ENCODE results near the gene SUSD1. TPM values are rescaled to one million over a fixed set of nuclear protein-coding genes. Genes with fewer than 3 reads are reported as not detected.

SUSD1 gene
- polyA plus RNA-seq, 1 donor from 2014 or later = 2.0 TPM

GRCh38 chr9:112034216-112034611 lies 140.9 kb downstream of the SUSD1 start:
- Histone ChIP-seq H2AFZ (ENCODE audit: low read depth, low read length) (no peak overlapping the region), H3K27ac (ENCODE audit: low read length) (no peak overlapping the region), H3K4me3 (ENCODE audit: low read length) (no peak overlapping the region), H3K27me3 (ENCODE audit: insufficient read depth, low read depth, low read length) (no peaks in the 10 kb centered on the region), H3K9me3 (ENCODE audit: low read length) (no peaks in the 10 kb centered on the region), H3K9me2 (ENCODE audit: insufficient read depth, low read length) (no peaks in the 10 kb centered on the region), H4K20me1 (ENCODE audit: insufficient read depth) (no peaks in the 10 kb centered on the region), H3K4me2 (ENCODE audit: low read length) (no peak overlapping the region), H3K79me2 (replicated peaks; ENCODE audit: insufficient read depth, low read length) (no peaks in the 10 kb centered on the region), H3K36me3 (ENCODE audit: insufficient read depth, low read length) (no peaks in the 10 kb centered on the region), H3K9ac (ENCODE audit: low read length) (no peak overlapping the region), H3F3A (ENCODE audit: insufficient read depth, low read length, poor library complexity, severe bottlenecking) (no peaks in the 10 kb centered on the region)
- TF ChIP-seq RAD21 (conservative IDR thresholded peaks at IDR 0.05) (no peak), SMC3 (conservative IDR thresholded peaks at IDR 0.05; ENCODE audit: poor library complexity) (no peak), EP300 (conservative IDR thresholded peaks at IDR 0.05; ENCODE audit: poor library complexity, severe bottlenecking) (no peak), CTCF (IDR thresholded peaks at IDR 0.05; ENCODE audit: poor library complexity, severe bottlenecking) (no peak), MXI1 (conservative IDR thresholded peaks at IDR 0.05; ENCODE audit: poor library complexity, severe bottlenecking) (no peak), REST (IDR thresholded peaks at IDR 0.05; ENCODE audit: borderline replicate concordance) (no peak), EZH2 (IDR thresholded peaks at IDR 0.05; ENCODE audit: borderline replicate concordance, insufficient read depth, low read length, poor library complexity, severe bottlenecking) (no peak), POLR2AphosphoS5 (IDR thresholded peaks at IDR 0.05) (no peak), TAF1 (IDR thresholded peaks at IDR 0.05; ENCODE audit: low read depth) (no peak)

- H3F3A ChIP-seq (ENCODE audit: insufficient read depth, low read length, poor library complexity, severe bottlenecking) = no peaks in the 10 kb centered on the region
- no peak overlapping the region for H3K9ac ChIP-seq (ENCODE audit: low read length)
- no peaks in the 10 kb centered on the region for H3K9me2 ChIP-seq (ENCODE audit: insufficient read depth, low read length)
- no peaks in the 10 kb centered on the region for H4K20me1 ChIP-seq (ENCODE audit: insufficient read depth)
- no peaks in the 10 kb centered on the region for H3K27me3 ChIP-seq (ENCODE audit: insufficient read depth, low read depth, low read length)
- H3K4me2 ChIP-seq (ENCODE audit: low read length) = no peak overlapping the region
- H3K4me3 ChIP-seq (ENCODE audit: low read length) = no peak overlapping the region
- no peak overlapping the region for H3K27ac ChIP-seq (ENCODE audit: low read length)
- no peak overlapping the region for H2AFZ ChIP-seq (ENCODE audit: low read depth, low read length)
- H3K36me3 ChIP-seq (ENCODE audit: insufficient read depth, low read length) = no peaks in the 10 kb centered on the region
- no peaks in the 10 kb centered on the region for H3K79me2 ChIP-seq (replicated peaks; ENCODE audit: insufficient read depth, low read length)
- TF ChIP-seq EZH2 (IDR thresholded peaks at IDR 0.05; ENCODE audit: borderline replicate concordance, insufficient read depth, low read length, poor library complexity, severe bottlenecking) (no peak), SMC3 (conservative IDR thresholded peaks at IDR 0.05; ENCODE audit: poor library complexity) (no peak), TAF1 (IDR thresholded peaks at IDR 0.05; ENCODE audit: low read depth) (no peak), EP300 (conservative IDR thresholded peaks at IDR 0.05; ENCODE audit: poor library complexity, severe bottlenecking) (no peak), POLR2AphosphoS5 (IDR thresholded peaks at IDR 0.05) (no peak)
- H3K9me3 ChIP-seq (ENCODE audit: low read length) = no peaks in the 10 kb centered on the region
These were observed 141.6 kb downstream of the SUSD1 start for GRCh38 chr9:112033237-112034215.

Data from neural cell (in vitro differentiated cells).